ENCODE data around the gene PPP2R2C.

Gene PPP2R2C

GRCh38 chr4:6491235-6491634 is 18.8 kb upstream of the PPP2R2C start:
- H3F3A ChIP-seq (ENCODE audit: low read depth): no peaks in the 10 kb centered on the region
- H3K9ac ChIP-seq (ENCODE audit: low read depth, low read length, poor library complexity, severe bottlenecking): no peak overlapping the region
- no peaks in the 10 kb centered on the region for H4K20me1 ChIP-seq (ENCODE audit: insufficient read depth, low read length, poor library complexity, severe bottlenecking)
- no peaks in the 10 kb centered on the region for H3K4me1 ChIP-seq (ENCODE audit: insufficient read depth, low read length, poor library complexity, severe bottlenecking)
- H3K4me3 ChIP-seq (ENCODE audit: low read length, poor library complexity, severe bottlenecking): no peak overlapping the region
- H3K9me3 ChIP-seq (ENCODE audit: insufficient read depth, low read depth, low read length): peaks cover 7% of the 10 kb centered on the region; the same call in 1 of the 2 replicates
- no peak overlapping the region for H3K4me2 ChIP-seq (ENCODE audit: low read depth, low read length, poor library complexity, severe bottlenecking)
- no peaks in the 10 kb centered on the region for H3K9me2 ChIP-seq (replicated peaks; ENCODE audit: low read depth, low read length)
- no peaks in the 10 kb centered on the region for H3K27me3 ChIP-seq (ENCODE audit: insufficient read depth, low read length, poor library complexity, severe bottlenecking)
- no peak overlapping the region for H2AFZ ChIP-seq (ENCODE audit: low read length)
- H3K79me2 ChIP-seq (ENCODE audit: insufficient read depth, low read length): no peaks in the 10 kb centered on the region
- TF ChIP-seq CTCF (conservative IDR thresholded peaks at IDR 0.05; ENCODE audit: low read length): no peak
- no peak for TF ChIP-seq EZH2phosphoT487 (IDR thresholded peaks at IDR 0.05; ENCODE audit: borderline replicate concordance)
- no peaks in the 10 kb centered on the region for H3K36me3 ChIP-seq (ENCODE audit: insufficient read depth, low read length)

- Histone ChIP-seq H3F3A (ENCODE audit: low read depth) (no peaks in the 10 kb centered on the region), H3K79me2 (ENCODE audit: insufficient read depth, low read length) (no peaks in the 10 kb centered on the region), H3K27me3 (ENCODE audit: insufficient read depth, low read length, poor library complexity, severe bottlenecking) (no peaks in the 10 kb centered on the region), H3K36me3 (ENCODE audit: insufficient read depth, low read length) (no peaks in the 10 kb centered on the region), H3K4me1 (ENCODE audit: insufficient read depth, low read length, poor library complexity, severe bottlenecking) (no peaks in the 10 kb centered on the region), H3K9me3 (ENCODE audit: insufficient read depth, low read depth, low read length) (peaks cover 4% of the 10 kb centered on the region; the same call in 1 of the 2 replicates), H3K9ac (ENCODE audit: low read depth, low read length, poor library complexity, severe bottlenecking) (no peak overlapping the region), H4K20me1 (ENCODE audit: insufficient read depth, low read length, poor library complexity, severe bottlenecking) (no peaks in the 10 kb centered on the region), H2AFZ (ENCODE audit: low read length) (no peak overlapping the region), H3K4me2 (ENCODE audit: low read depth, low read length, poor library complexity, severe bottlenecking) (no peak overlapping the region), H3K4me3 (ENCODE audit: low read length, poor library complexity, severe bottlenecking) (no peak overlapping the region), H3K9me2 (replicated peaks; ENCODE audit: low read depth, low read length) (no peaks in the 10 kb centered on the region)
- TF ChIP-seq EZH2phosphoT487 (IDR thresholded peaks at IDR 0.05; ENCODE audit: borderline replicate concordance) (no peak), CTCF (conservative IDR thresholded peaks at IDR 0.05; ENCODE audit: low read length) (no peak)
Observed at GRCh38 chr4:6489927-6490326, 17.5 kb upstream of the PPP2R2C start.

GRCh38 chr4:6487466-6487865 is 15.1 kb upstream of the PPP2R2C start:
- H2AFZ ChIP-seq (ENCODE audit: low read length): no peak overlapping the region
- H3K36me3 ChIP-seq (ENCODE audit: insufficient read depth, low read length): no peaks in the 10 kb centered on the region
- H3K9me2 ChIP-seq (replicated peaks; ENCODE audit: low read depth, low read length): no peaks in the 10 kb centered on the region
- no peaks in the 10 kb centered on the region for H3K27me3 ChIP-seq (ENCODE audit: insufficient read depth, low read length, poor library complexity, severe bottlenecking)
- H3K4me3 ChIP-seq (ENCODE audit: low read length, poor library complexity, severe bottlenecking): no peak overlapping the region
- H4K20me1 ChIP-seq (ENCODE audit: insufficient read depth, low read length, poor library complexity, severe bottlenecking): no peaks in the 10 kb centered on the region
- no peaks in the 10 kb centered on the region for H3K4me1 ChIP-seq (ENCODE audit: insufficient read depth, low read length, poor library complexity, severe bottlenecking)
- H3K4me2 ChIP-seq (ENCODE audit: low read depth, low read length, poor library complexity, severe bottlenecking): no peak overlapping the region
- no peak overlapping the region for H3K9ac ChIP-seq (ENCODE audit: low read depth, low read length, poor library complexity, severe bottlenecking)
- H3K9me3 ChIP-seq (ENCODE audit: insufficient read depth, low read depth, low read length): no peaks in the 10 kb centered on the region; the same call in 1 of the 2 replicates
- TF ChIP-seq CTCF (conservative IDR thresholded peaks at IDR 0.05; ENCODE audit: low read length) (no peak), EZH2phosphoT487 (IDR thresholded peaks at IDR 0.05; ENCODE audit: borderline replicate concordance) (no peak)
- no peaks in the 10 kb centered on the region for H3K79me2 ChIP-seq (ENCODE audit: insufficient read depth, low read length)
- no peaks in the 10 kb centered on the region for H3F3A ChIP-seq (ENCODE audit: low read depth)
